Measurements from ENCODE around the gene UBE2Q1.

Gene UBE2Q1

DNA sequence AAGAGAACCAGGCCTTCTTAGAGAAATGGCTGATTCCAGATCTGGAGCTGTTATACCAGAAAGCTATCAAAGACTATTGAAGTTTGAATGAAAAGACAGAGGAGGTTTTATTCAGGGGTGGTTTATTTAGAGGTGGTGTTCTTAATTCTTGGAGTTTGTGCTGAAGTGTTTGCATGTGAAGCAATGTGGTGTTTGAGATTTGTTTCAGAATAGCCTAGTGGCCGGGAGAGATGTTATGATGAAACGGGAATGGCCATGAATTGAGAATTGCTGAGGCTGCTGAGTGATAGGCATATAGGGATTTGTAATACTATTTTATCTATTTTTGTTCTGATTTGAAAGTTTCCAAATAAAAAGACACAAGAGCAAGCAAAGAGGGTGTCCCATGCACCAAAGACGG, 45.7 kb downstream of the UBE2Q1 start:
- DNase-seq (ENCODE audit: low read depth in 2 of 3, low spot score in 2 of 3), result no peak

DNA sequence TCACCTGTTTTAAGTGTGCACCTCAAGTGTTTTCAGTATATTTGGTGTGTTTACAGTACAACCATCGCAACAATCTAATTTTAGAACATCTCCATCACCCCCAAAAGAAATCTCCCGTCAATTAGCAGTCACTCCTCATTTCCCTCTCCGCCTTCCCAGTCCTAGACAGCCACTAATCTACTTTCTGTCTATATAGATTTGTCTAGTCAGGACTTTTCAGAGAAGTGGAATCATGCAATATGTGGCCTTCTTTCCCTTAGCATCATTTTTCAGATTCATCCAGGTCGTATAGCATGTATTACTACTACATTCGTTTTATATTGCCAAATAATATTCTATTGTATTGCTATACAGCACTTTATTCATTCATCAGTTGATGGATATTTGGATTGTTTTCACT, 54.6 kb downstream of the UBE2Q1 start:
- DNase-seq (ENCODE audit: low read depth in 2 of 3, low spot score in 2 of 3), result no peak

DNA sequence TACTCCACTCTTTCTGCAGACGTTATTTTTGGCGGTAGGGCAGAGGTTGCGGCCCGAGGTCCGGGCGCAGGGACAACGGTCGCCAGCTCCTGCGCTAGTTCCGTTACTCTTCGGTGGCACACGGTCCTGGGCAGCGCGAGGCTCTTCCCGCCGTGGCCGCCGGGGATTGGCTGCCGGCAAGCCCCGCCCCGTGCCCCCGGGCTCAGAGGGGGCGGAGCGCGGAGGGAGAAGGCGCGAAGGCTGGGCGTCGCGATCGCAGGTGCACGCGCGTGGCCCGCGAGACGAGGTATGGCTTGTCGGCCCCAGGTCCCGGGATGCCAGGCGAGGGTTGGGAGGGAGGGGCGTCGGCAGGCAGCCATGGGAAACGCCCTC, 55.7 kb downstream of the UBE2Q1 start:
- no peak for DNase-seq (ENCODE audit: low read depth in 2 of 3, low spot score in 2 of 3)

DNA sequence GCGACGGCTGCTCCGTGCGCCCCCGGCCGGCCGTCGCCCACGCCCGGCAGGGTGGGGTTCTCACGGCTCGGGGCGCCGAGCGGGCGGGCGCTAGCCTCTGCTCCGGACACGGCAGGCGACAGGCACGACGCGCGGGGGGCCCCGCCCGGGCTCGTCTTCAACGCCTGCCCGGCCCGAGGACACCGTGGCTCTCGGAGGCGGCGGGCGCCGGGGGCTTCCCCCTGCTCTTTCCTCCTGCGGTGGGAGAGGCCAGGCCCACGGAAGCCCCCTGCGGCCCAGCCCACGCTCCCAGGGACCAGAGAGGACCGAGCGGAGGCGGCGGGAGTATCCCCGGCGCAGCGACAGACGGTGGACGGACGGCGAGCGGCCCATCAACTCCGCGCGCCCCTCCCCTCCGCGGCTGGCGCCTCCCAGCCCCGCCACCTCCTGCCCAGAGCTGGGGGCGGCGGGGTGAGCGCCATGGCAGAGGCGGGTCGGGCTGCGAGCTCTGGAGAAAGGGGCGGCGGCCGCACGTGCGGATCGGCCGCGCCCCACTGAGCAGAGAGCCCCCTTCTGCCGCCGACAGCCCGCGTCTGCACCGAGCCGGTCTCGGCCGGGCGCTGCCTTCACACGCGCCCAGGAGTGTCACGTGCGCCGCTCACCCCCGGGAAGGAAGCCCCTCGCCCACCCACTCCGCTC, 56.3 kb downstream of the UBE2Q1 start, which contains the start of the genes SHE and TDRD10:
Gene SHE, minus strand, starts transcription at position 347 of the 678 bp plus-strand sequence. CDS start 386 bp downstream, outside the sequence.
Gene TDRD10, plus strand, starts transcription at position 154 of the 678 bp plus-strand sequence. CDS start 4,685 bp downstream, outside the sequence.
- DNase-seq (ENCODE audit: low read depth in 2 of 3, low spot score in 2 of 3), result no peak

DNA sequence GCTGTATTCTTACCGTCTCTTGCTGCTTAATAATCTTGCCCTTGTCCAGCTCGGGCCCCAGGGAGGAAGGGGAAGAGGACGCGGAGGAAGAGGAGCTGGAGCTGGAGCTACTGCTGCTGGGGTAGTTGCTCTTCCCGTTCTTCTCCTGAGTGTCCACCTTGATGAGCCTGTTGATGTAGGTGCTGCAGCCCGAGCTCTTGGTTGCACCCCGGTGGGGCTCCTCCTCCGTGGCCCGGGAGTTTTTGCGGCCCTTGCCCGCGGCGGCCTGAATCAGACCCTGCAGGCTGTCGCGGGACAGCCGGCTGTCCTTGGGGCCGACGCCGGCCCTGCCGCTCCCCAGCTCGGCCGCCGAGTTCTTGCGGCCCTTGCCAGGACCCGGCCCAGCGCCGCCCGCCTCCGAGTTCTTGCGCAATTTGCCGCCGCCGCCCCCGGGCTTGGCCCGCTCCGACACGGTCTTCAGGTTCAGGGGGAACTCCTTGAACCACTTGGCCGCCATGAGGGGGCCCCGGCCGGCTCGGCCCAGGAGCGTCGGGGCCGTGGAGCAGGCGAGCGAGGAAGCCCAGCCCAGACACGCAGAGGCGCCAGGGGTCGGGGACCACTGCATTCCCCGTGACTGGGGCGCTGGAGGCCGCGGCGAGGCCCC, 56.9 kb downstream of the UBE2Q1 start:
- no peak for DNase-seq (ENCODE audit: low read depth in 2 of 3, low spot score in 2 of 3)

DNA sequence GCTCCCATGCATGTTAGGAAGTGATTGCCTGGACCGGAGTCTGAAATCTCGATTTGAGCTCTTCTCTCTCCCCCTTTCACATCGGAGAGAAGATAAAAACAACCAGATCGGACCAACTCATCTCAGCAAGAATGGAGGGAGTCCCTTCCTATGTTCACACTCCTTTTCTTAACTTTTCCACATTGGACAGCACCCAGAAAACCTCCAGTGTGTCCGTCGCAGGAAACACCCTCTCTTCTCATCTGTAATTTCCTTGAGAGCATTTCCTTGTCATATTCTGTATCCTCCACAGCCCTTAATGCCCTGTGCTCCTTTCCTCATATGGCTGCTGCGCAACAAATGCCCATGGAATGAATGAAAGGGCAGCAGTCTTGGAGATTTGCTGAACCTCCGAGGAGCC, 57.9 kb downstream of the UBE2Q1 start:
- DNase-seq (ENCODE audit: low read depth in 2 of 3, low spot score in 2 of 3), result no peak

DNA sequence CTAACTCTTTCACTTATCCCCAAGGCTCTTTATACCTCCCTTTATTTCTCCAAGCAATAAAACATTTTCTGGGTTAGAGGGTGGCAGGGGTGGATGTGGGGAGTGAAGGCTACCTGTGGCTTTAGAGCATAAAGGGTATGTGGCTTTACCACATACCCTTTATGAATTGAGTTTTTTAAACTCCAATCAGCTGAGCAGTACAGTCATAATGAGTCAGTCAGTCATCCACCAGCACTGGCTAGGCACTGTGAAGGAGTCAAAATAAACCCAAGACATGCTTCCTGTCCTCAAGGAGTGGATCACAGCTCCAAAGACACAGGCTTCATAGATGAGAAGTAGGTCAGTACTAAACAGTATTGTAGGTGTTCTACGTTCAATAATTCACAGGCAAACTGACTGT, 59.0 kb downstream of the UBE2Q1 start:
- DNase-seq (ENCODE audit: low read depth in 2 of 3, low spot score in 2 of 3), result no peak
